GM19240 (cell line): ENCODE measurements around the gene MRPL37.
A peak's percentile ranks its signal among the peaks of the same experiment; 100 is the strongest.
"Not testable (repeated sequence)": the region's sequence is repeated elsewhere in the genome, so short reads cannot be mapped to it uniquely, and the experiment has no call there.

Source experiments
- DNase-seq: peaks from one replicate; pipeline ENCODE4 v3.0.0; 2011; ENCODE audit warnings: low spot score; ENCODE audit not compliant: insufficient read length

The MRPL37 gene

DNA sequence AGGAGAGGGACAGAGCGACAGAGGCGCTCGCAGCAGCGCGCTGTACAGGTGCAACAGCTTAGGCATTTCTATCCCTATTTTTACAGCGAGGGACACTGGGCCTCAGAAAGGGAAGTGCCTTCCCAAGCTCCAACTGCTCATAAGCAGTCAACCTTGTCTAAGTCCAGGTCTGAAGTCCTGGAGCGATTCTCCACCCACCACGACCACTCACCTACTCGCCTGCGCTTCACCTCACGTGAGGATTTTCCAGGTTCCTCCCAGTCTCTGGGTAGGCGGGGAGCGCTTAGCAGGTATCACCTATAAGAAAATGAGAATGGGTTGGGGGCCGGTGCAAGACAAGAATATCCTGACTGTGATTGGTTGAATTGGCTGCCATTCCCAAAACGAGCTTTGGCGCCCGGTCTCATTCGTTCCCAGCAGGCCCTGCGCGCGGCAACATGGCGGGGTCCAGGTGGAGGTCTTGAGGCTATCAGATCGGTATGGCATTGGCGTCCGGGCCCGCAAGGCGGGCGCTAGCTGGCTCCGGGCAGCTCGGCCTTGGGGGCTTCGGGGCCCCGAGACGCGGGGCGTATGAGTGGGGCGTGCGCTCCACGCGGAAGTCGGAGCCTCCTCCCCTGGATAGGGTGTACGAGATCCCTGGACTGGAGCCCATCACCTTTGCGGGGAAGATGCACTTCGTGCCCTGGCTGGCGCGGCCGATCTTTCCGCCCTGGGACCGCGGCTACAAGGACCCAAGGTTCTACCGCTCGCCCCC lies at the start of gene MRPL37, which contains the start of gene CYB5RL:
TSS of gene MRPL37 (plus strand) at position 403 of the 754 bp plus-strand sequence. CDS start at position 480, 77 bp downstream.
TSS of gene CYB5RL (minus strand) at position 266 of the 754 bp plus-strand sequence. CDS start 4,414 bp downstream, outside the sequence.
- DNase-seq, result peak; percentile 97

DNA sequence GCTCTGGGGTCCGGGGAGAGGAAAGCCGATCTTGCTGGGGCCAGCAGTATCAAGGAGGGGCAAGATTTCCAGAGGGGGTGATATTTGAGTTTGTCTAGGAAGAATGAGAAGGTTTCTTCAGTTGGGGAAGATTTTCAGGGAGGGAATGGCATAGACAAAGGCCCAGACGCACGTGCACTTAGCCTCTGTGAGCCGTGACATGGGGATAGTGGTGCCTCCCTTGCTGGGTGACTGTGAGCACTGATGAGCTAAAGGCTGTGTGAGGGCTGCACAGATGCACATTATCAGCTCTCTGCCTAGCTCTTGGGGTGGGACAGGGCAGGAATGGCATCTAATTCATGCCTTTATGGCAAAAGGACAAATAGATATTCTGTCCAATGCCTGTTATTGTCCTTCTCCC lies 49.0 kb upstream of the MRPL37 start:
- no peak for DNase-seq

DNA sequence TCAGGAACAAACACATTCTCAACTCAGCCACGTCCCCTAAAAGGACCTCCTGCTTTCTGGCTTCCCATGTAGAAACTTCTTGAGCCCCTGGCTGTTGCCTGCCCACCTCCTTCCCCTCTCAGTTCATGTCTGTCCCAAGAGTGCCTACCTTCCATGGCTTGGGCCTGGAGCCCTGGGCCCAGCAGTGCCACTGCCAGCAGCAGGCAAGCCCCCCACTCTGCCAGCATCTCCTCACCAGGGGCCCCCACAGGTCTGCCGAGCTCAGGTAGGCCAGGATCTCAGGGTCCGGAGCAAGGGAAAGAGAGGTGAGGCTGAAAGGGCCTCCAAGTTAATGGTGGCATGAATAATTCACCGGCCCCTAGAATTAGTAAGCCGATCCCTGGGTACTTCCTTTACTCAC lies 47.3 kb upstream of the MRPL37 start, which contains the start of gene CDCP2:
TSS of gene CDCP2 (minus strand) at position 305 of the 400 bp plus-strand sequence. CDS start at position 227, 78 bp downstream.
- no peak for DNase-seq

DNA sequence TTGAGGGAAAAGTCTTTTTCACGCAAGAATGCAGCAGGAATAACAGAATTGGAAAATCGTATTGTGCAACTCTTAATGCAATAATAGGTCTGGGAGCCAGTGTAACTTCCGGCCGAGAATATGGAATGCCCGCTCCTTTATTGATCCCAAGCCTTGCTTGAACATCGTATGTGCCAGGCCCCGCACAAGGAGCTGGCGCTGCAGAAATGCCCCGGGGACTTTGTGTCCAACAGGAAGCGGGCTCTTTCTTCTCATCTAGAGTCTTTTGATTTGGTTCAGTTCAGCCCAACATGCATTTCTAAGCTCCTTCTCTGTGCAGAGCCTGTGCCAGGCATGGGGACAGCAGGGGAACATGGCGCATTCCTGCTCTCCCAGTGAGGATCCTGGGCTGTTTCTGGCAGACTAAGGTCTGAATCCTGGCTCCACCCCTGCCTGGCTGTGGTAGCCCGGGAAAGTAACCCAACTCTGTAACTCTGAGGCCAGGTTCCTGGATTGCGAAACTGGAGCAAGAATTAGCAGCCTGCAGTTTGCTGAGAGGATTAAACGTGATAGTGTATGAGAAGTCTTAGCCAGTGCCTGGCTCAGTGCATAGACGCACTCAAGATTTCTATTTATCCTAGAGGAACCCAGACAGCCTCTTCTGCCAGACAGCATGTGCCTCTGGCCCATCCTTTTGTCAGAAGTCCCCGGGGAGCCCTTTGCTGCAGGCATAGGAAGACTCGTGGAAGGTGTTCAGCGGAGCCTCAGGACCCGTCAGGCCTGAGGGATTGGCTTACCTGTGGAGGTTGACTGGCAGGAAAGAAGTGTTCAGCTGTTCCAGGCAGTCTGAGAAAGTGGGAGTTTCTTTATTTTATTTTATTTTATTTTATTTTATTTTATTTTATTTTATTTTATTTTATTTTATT lies 46.2 kb upstream of the MRPL37 start:
- DNase-seq, result no peak

DNA sequence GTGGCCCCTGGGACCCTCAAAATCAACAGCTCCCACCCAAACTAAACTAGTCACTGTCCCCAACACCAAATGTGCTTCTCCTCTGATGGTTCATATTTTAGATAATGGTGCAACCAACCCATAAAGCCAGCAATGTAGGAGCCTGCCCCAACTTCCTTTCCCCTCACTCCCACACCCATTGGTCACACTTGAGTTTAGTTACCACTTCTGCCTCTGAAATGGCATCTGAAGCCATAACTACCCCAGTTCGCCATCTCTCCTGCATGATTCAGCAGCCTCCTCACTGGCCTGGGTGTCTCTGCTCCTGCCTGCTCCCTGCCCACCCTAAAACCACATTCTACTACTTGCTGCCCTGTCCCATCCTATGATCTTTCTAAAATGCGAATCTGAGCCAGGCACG lies 43.8 kb upstream of the MRPL37 start:
- DNase-seq, result no peak

DNA sequence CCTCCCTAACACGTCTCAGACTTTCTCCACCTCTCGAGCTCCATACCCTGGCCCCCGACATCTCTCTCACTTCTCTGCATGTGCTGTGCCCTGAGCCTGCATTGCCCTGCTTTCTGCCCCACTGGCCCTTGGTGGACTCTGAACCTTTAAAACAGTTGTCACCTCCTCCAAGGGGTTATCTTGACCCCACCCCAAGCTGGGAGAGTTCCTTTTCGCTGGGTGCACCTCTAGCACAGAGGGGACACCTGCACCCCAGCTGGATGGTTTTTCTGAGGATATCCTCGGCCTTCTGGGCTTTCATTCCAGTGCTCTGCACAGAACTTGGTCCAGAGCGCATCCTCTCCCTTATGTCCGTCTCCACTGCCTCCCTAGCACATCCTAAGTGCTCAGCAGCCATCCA lies 43.0 kb upstream of the MRPL37 start:
- DNase-seq, result no peak

DNA sequence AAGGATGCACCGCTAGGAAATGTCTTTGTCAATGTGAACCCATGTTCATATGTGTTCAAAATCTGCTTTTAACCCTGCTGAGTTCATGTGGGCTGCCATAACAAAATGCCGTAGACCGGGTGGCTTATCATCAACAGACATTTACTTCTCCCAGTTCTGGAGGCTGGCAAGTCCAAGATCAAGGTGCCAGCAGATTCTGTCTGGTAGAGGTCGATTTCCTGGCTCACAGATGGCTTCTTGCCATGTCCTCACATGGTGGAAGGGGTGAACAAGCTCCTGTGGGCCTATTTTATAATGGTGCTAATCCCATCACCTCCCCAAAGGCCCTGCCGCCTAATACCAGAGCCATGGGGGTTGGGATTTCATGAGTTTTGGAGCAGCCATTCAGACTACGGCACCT lies 42.6 kb upstream of the MRPL37 start:
- DNase-seq, result no peak

DNA sequence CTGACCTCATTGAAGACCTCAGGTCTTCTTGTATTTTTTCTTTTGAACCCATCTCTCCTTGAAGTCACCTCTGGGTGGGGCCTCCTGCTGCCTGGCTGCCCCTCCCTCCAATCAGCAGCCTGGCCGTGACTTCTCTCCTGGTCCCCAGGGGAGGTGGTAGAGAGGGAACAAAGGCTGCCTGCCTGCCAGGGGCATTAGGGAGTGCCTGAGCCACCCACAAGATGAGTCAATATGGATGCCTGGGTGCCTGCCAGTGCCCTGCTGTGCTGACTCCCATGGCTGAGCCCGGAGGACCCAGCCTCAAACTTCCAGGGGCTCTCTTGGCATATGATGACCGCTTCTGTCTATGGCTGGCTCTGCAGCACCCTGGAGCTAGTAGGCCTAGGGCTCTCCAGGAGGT lies 41.9 kb upstream of the MRPL37 start:
- no peak for DNase-seq

DNA sequence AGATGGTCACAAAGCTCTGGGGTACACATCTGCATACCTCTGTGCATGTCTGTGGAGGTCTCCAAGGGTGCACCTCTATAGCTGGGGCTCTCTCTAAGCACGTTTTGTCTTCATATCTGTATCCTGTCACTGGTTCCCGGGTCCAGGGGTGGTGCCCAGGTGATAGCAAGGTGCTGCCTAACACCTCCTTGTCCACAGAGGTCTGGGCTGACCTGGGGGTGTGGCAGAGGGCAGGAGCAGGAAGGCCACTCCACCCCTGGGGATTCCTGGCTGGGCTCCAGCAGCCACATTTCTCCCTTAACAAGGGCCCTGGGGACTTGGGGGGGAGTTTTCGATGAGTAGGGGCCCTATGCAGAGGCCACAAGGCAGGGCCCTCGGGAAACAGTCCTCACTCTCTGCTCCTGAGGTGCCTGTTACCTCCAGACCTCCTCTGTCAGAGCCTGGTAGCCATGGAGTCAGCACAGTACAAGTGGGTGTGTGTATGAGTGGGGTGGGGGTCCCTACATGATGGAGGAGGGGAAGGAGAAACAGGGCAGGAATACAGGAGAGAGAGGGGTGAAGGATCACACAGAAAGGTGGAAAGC lies 40.1 kb upstream of the MRPL37 start:
- no peak for DNase-seq

DNA sequence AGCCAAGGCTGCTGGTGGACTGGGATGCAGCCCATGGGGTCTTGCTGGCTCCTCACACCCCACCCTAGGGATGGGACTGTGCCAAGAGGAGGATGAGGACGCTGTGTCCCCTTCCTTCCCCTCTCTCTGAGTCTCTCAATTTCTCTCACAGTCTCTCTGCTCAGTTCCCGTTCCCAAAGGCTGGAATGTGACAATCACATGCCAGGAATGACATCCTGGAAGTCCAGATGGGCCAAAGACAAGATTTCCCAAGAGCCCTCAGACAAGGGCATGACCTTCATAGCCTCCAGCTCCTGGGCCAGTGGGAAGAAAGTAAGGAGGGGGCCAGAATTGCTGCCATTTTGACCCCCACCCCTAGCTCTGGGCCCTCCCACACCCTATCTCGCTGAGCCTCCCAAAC lies 39.6 kb upstream of the MRPL37 start:
- no peak for DNase-seq

DNA sequence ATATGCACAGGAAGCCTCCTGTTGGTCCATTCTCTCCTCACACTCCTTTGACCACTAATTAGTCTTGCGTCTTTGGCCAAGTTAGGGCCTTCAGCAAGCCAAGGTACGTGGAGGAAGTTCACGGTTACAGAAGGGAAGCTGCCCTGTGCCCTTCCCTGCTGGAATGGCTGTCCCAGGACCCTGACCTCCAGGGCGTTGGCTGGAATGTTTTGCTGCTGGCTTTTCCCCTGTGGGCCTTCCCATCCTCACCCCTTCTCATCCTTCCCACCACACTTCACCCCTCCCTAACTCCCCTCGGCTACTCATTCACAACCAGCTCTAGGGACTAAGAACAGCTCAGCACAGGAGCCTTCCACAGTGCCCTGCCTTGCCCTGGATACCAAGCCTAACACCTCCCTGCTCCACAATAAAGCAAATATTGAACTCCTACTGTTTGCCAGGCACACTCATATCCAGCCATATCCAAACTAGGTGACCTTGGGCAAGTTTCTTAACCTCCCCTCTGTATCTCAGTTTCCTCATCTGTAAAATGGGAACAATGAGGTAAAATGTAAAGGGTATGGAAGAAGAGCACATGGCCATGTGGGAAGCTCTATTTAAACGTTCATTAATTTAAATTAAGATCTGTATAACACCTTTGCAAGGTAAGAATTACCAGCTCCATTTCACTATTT lies 38.3 kb upstream of the MRPL37 start:
- DNase-seq, result no peak

DNA sequence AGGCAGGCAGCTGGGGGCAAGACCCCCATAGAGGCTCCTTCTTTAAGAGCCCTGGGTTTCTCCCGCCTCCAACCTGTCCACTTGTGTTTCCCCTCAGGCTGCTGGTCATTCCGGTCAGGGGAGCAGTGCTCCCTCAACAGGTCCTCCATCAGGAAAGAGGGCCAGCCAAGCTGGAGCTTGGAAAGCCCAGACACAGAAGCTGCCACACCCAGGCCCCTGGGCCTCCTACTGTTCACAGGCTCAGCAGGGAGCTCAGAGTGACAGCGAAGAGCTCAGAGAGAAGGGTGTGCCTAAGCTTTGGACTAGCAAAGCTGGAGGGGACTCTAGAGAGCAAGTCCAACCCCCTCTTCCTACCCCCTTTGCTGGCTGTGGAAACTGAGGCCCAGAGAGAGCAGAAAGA lies 36.9 kb upstream of the MRPL37 start:
- DNase-seq, result no peak

DNA sequence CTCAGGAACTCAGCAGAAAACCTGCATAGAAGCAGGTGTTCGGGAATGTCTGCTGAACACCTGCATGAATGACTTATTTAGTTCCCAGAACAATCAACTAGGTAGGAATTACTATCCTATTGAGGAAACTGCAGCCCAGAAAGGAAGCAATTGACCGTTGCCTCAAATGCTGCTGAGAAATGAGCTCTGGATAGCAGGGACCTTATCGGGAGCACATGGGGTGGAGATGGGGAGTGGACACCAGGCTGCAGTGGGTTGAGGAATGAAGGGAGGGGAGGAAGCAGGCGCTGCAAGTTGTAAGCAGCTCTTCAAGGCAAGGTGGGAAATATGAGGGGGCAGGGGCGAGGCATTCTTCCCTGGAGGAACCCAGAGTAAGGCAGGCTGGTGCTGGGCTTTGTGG lies 36.4 kb upstream of the MRPL37 start:
- DNase-seq, result no peak

DNA sequence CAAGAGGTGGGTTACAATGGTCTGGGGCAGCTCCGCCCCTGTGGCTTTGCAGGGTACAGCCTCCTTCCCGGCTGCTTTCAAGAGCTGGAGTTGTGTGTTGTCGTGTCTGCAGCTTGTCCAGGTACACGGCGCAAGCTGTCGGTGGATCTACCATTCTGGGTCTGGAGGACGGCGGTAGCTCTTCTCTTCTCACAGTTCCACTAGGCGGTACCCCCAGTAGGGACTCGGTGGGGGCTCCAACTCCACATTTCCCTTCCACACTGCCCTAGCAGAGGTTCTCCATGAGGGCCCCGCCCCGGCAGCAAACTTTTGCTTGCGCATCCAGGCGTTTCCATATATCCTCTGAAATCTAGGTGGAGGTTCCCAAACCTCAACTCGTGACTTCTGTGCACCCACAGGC lies 34.8 kb upstream of the MRPL37 start:
- DNase-seq, result no peak

DNA sequence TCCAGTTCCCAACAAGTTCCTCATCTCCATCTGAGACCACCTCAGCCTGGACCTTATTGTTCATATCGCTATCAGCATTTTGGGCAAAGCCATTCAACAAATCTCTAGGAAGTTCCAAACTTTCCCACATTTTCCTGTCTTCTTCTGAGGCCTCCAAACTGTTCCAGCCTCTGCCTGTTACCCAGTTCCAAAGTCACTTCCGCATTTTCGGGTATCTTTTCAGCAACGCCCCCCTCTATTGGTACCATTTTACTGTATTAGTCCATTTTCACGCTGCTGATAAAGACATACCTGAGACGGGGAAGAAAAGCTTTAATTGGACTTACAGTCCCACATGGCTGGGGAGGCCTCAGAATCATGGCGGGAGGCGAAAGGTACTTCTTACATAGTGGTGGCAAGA lies 33.6 kb upstream of the MRPL37 start:
- DNase-seq, result not testable (repeated sequence)

DNA sequence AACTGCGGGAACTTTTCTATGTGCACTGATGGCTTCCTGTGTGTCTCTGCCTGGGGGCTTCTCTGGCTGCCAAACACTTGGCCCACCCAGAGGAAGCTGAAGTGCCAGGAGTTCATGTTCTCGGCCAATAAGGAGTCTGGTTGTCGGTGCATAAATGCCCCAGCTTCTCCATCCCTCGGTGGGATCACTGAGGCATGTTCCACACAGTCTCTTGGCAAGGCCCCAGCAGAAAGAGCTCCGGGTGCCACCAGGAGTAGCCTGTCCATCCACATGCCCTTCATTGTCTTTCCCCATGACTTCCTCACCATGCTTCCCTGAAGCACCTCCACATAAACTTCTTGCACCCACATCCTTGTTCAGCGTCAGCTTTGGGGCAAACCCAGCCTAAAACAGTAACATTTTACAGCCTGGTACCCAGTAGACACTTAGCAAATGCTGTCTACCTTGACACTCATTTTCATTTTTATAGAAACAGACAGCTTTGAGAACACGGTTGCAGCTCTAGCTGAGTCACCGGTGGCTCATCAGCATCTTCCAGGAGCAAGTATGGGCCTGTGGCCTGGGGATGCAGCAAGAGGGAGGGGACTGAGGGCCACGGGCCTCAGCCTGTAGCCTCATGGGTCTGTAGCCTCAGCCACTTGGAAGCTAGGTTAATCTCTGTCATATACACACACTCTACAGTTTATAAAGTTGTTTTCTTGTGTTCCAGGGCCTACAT lies 32.4 kb upstream of the MRPL37 start:
- DNase-seq, result no peak

DNA sequence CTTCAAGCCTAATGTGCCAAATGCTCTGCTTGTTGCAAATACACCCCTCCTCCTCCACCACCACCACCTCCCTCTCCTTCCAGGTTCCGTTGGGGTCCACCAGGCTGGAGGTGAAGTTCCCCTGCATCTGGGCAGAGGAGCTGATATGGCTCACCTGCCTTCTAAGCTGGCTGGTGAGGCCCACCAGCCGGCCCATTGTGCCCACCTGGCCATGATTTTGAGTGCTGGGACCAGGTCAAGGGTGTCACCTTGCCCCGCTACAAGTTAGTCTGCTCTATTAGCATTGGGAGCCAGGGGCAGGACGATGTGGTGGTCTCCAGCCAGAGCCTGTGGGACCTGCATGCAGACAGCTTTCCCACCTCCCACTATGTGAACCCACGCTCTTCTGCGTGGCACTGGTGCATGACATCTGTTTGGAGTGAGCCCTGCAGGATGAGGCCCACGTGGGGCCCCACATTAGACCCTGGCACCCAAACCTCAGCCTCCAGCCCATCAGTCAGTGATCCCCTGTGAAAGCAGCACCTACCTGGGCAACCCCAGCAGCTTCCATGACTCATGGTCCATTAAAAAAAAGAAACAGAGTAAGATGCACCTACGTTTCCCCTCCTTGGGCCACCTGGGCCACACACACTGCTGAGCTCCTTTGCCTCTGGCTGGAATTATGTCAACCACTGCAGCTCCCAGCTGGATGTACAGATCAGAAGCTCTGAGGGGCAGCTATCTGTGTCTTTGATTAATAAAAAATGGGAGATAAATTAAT lies 31.6 kb upstream of the MRPL37 start:
- no peak for DNase-seq

DNA sequence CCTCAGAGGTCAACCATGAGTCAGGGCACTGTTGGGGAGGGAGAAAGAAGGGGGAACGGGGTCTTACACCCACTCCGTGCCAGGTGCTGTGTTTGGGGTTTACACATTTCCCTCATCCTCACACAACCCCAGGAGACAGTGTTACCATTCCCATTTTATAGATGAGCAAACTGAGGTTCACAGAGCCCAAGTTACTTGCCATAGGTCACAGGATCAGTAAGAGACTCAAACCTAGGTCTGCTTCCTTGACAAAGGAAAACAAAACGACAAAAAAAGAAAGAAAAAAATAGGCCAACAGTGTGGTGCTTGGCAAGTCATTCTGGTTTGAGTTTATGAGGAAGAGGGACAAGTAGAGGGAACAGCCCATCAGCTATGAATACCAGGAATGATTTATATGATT lies 30.9 kb upstream of the MRPL37 start:
- DNase-seq, result no peak

DNA sequence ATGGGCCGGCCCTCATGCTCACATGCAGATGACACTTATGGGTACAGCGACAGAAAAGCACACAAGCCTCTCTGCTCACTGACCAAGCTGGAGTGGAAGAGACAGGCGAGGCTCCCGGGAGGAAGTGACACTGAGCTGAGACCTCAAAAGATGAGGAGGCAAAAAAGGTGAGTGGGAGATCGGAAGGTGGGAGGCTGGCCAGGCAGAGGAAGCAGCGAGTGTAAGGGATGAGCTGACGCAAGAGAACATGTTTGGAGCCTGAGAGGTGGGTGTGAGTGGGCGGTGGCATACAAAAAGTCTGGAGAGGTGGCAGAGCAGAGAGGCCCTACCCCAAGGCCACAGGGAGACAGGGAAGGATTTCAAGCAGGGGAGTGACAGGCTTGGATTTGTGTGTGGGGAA lies 29.0 kb upstream of the MRPL37 start:
- no peak for DNase-seq

DNA sequence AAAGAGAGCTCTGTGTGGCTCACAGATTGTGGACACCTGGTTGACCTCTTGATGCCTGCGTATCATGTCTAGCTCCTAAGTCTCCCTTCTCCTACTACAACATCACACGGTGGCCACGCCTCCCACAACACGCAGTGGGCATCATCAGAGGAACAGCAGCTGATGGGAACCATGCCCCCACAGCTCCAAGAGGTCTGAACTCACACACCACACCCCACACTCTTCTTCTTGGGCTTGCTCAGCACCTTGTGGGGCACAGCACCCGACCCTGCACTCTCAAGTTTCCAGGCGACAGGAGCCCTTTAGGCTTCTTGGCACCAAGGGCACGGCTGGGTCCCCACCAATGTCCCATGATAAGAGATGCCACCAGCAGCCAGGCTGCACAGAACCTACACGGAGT lies 28.4 kb upstream of the MRPL37 start:
- no peak for DNase-seq
